ENCODE measurements around the gene RADIL.

GRCh38 chr7:4889682-4890081 is 6.2 kb upstream of the RADIL start:
- TF ChIP-seq GATA3 (IDR thresholded peaks at IDR 0.05; ENCODE audit: low read depth, low read length) (no peak), GATA2 (IDR thresholded peaks at IDR 0.05; ENCODE audit: low read depth, low read length) (no peak)

All from SH-SY5Y (cell line).